Kidney glomerular epithelial cell (primary cell): ENCODE results near the gene PNMT.
A peak's percentile ranks its signal among the peaks of the same experiment; 100 is the strongest.
"Not testable (repeated sequence)": the region's sequence is repeated elsewhere in the genome, so short reads cannot be mapped to it uniquely, and the experiment has no call there.

Source experiments
- DNase-seq: peaks from one replicate; lab custom pipeline; 2025; lab: John Stamatoyannopoulos, UW

The PNMT gene

DNA sequence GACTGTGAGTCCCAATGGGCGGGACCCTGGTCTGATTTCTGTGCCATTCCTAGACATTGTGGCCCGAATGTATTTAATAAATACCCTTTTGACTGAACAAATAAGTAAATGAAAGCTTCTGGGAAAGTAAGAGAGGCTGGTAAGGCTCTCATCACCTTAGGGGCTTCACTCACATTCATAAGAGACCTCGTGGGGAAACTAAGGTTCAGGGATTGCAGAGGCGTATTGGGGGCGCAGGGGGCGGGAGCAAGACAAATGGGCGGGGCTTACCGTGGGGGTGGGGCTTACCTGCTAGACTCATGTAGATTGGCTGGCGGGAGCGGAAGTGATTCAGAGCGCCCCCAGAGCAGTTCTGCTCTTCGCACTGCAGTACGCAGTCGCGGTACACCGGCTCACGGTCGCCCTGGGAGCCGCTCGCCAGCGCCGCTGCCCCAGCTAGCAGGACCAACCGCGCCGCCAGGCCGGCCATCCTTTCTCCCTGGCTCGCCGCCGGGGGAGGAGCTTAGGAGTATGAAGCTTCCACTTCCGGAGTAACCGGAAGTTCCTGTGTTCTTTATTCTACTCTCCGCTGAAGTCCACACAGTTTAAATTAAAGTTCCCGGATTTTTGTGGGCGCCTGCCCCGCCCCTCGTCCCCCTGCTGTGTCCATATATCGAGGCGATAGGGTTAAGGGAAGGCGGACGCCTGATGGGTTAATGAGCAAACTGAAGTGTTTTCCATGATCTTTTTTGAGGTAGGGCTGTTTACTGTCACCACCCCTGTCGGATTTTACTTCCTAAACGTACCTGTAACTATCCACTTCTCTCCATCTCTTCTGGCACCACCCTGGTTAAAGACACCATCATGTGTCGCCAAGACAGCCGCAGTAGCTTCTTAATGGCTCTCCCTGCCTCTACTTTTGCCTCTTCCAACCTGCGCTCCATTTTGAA is 19.6 kb downstream of the PNMT start, which contains the start of gene PGAP3:
PGAP3 (minus strand) TSS at position 512 of the 929 bp plus-strand sequence; CDS start at position 469, 43 bp downstream.
- DNase-seq: peak; percentile 90

DNA sequence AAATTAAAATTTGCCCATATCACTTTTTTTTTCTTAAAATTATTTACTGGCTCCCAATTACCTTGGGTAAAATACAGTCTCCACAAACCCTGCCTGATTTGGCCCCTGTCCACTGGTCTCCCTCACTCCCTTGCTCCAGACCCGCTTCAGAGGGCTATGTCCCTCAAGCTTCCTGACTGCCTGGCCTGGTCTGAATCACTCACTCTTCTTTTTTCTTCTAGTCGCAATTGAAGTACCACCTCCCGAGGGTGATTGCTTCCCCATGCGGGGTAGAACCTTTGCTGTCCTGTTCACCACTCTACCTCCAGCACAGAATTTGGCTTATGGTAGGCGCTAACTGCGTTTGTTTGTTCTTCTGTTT is 20.2 kb downstream of the PNMT start:
- no peak for DNase-seq

DNA sequence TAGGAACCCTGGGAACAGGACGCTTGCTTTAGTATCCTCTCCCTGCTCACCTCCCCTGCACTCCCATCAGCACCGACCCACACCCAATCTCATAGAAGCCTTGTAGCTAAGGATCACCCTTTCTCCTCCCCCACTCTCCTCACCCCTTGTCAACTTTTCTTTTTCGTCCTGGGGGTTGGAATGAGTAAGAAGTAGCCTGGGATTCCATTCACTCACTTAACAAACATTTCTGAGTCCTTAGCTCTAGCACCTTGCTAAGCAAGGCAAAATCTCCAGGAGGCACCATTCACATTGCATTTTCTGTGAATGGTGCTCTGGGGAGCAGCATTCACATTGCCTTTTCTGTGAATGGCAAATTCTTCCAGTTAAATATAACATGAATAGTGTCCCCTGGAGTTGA is 20.7 kb downstream of the PNMT start:
- DNase-seq: no peak

DNA sequence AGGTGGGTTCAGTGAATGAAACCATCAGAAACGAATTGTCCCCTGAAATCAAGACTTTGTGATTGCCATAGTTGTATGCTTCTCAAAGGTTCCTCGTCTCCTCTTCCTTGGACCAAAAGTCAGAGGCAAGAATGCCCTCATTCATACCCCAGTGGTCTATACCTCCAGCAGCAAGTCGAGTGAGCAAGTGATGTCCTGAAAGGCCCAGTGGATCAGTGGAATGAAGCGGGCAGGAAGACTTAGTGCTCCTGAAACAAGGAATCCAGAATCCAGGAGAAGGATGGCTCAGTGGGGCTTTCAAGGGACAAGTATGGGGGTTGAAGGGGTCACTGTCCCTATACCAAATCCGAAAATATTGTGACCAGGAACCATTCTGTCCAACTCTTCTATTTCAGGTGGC is 26.3 kb downstream of the PNMT start:
- no peak for DNase-seq

DNA sequence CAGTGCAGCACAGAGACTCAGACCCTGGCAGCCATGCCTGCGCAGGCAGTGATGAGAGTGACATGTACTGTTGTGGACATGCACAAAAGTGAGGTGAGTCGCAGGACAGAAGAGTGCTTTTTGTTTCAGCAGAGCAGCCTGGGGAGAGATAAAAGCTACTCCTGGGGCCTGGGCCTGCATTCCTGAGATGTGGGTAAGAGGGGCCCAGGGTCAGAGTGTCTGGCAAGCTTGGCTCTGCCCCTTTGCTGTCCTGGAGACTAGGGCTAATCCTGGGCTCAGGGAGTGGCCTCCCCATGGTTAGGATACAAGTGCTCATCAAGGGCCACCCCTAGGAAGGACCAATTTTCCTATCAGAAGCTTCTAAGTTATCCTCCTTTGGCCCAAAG is 26.8 kb downstream of the PNMT start:
- no peak for DNase-seq

DNA sequence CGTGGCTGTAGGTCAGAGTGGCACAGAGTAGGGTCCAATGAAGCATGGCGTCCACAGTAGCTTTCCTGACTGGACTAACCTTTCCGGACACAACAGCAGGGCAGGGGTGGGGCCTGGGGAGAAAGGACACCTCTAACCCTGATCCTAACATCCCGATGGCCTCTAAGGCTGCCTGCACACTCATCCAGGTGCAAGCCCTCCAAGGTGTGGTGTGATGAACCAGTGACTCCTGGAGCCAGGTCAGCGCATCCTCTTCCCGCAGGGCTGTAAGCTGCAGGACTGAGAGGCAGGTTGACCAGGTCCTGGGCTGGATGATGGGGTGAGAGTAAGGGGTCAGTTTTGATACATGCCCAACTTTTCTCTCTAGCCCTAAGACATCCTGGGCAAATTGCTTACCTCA is 28.5 kb downstream of the PNMT start:
- DNase-seq: no peak

DNA sequence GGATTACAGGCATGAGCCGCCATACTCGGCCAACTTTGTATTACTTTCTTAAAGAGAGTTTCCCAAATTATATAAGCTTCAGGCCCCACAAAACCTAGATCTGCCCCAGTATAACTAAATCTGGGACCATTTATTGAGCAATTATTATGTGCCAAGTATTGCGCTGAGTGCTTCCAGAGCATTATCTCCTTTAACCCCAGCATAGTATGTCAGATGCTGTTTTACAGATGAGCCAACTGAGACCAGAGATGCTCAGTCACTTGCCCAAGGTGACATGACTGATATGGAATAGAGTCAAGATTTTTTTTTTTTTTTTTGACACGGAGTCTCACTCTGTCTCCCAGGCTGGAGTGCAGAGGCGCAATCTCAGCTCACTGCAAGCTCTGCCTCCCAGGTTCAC is 29.7 kb downstream of the PNMT start:
- DNase-seq: no peak

DNA sequence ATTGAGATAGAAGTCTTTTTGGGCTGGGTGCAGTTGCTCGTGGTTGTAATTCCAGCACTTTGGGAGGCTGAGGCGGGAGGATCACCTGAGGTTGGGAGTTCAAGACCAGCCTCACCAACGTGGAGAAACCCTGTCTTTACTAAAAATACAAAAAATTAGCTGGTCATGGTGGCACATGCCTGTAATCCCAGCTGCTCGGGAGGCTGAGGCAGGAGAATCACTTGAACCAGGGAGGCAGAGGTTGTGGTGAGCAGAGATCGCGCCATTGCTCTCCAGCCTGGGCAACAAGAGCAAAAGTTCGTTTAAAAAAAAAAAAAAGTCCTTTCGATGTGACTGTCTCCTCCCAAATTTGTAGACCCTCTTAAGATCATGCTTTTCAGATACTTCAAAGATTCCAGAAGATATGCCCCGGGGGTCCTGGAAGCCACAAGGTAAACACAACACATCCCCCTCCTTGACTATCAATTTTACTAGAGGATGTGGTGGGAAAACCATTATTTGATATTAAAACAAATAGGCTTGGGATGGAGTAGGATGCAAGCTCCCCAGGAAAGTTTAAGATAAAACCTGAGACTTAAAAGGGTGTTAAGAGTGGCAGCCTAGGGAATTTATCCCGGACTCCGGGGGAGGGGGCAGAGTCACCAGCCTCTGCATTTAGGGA is 31.0 kb downstream of the PNMT start:
- not testable (repeated sequence) for DNase-seq

DNA sequence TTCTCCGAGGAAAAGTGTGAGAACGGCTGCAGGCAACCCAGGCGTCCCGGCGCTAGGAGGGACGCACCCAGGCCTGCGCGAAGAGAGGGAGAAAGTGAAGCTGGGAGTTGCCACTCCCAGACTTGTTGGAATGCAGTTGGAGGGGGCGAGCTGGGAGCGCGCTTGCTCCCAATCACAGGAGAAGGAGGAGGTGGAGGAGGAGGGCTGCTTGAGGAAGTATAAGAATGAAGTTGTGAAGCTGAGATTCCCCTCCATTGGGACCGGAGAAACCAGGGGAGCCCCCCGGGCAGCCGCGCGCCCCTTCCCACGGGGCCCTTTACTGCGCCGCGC is 31.5 kb downstream of the PNMT start, which contains the start of gene ERBB2:
ERBB2 (plus strand) TSS at position 247 of the 330 bp plus-strand sequence. CDS start 175 bp downstream, outside the sequence.
- peak; percentile 45 for DNase-seq

DNA sequence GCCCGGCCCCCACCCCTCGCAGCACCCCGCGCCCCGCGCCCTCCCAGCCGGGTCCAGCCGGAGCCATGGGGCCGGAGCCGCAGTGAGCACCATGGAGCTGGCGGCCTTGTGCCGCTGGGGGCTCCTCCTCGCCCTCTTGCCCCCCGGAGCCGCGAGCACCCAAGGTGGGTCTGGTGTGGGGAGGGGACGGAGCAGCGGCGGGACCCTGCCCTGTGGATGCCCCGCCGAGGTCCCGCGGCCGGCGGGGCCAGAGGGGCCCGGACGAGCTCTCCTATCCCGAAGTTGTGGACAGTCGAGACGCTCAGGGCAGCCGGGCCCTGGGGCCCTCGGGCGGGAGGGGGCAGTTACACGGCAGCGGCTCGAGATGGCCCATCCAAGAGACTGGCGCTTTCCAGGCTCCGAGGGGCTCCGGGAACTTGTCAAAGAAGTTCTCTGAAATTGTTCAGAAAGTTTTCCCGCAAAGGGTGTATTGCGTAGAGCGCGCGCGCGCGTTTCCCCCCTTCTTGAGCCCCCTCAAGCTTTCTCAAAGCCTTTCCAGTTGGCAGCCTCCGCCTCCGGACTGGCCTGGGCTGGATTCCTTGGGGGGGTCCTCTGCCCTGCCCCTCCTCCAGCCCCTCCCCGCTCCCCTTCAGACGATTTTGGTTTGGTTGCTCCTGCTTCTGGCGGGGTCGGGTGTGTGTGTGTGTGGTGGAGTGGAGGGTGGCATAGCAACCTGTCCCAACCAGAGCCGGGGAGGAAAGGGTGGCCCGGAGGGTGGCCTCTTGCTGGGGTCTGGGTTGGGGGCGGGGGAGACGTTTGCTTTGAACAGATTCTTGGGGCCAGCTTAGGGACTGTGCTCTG is 32.1 kb downstream of the PNMT start:
- DNase-seq: no peak

DNA sequence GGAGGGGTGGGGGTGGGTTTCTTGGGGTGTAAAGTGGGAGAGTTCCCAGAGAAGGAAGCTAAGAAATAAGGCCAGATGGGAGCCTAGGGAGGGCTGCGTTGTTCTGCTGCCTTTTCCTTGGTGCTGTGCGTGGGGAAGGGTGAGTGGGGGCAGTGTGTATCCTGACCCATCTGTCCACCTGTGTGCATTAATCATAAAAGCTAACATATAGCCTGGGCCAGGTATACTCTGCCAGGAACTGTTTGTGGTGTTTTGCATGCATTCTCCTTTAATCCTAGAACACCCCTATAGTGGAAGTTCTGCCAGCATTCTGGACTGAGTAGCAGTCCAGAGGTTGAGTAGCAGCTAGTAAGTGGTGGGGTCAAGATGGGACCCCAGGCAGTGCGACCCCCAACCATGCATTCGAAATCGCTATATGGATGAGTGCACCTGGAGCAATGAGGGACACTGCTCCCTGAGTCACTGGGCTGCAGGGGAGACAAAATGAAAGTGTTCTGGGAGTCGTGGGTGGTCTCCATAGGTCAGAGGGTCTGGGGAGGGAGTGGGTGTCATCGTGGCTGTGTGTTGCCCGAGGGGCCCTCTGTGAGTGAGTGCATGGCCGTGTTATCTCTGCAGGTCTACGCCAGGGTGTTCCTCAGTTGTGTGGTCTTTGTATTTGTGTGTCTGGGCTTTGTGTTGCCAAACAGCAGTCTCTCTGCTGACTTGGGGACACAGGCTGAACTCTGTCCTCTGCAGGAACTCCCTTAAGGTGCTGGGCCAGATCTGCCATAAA is 32.9 kb downstream of the PNMT start:
- no peak for DNase-seq

DNA sequence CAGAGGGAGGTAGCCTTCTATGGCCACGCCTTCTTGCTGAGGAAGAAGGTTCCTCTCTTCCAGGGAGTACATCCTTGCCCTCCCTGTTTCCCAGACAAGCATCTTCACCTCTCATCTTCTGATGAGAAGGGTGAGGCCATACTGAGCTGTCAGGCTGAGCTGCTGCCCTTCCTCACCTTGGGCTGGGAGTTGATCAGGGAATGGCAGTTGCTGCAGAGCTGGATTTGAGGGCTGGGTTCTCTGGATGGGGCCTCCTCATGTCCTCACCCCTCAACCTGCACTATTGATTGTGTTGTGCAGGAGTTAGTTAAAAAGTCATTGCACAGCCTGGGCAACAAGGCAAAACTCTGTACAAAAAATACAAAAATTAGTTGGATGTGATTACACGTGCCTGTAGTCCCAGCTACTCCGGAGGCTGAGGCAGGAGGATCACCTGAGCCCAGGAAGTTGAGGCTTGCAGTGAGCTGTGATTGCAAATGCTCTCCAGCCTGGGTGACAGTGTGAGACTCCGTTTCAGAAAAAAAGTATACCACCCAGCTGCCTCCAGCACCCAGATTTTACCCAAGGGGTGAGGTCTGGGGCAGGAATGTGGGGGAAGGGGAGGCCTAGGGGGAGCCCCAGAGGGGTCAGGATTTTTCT is 33.6 kb downstream of the PNMT start:
- DNase-seq: no peak

DNA sequence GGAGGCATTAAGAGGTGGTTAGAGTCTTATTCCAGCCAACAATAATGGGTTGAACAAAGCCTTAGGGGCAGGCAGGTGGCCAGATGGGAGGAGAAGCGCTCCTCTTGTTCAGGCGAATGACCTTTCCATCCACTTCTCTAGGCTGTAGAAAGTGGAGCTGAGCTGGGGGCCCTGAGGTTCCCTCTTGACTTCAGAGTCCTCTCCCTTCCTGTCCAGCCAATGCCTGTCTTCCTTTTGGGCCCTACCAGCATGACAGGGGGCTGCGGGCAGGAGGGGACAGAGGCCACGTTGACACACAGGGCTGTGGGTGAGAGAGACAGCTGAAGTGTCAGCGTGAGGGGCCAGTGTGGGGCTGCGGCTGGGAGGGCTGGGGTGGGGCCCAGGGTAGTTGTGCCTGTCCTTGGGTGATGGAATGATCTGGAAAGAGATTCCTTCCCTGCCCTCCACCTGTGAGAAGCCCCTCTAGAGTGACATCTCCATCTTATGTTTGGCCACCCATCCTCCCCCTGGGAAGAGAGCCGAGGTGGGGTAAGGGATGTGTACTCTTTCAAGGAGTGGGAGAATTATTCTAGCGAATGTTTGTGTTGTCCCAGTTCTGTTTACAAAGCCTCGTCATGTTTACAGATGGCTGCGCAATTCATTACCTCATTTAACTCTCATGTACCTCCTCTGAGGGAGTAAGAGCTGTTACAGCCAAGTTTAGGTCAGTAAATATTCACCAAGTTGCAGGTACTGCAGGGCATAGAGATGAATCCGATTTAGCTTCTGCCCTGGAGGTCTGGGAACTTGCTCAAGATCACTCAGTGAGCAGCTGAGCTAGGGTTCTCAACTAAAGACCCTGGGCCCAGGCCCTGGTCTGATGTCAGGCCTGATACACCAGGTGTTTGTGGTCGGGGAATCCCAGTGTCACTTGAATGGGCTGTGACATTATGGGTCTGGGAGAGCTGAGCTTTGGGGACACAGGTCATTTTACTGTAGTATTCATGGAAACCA is 34.9 kb downstream of the PNMT start:
- no peak for DNase-seq

DNA sequence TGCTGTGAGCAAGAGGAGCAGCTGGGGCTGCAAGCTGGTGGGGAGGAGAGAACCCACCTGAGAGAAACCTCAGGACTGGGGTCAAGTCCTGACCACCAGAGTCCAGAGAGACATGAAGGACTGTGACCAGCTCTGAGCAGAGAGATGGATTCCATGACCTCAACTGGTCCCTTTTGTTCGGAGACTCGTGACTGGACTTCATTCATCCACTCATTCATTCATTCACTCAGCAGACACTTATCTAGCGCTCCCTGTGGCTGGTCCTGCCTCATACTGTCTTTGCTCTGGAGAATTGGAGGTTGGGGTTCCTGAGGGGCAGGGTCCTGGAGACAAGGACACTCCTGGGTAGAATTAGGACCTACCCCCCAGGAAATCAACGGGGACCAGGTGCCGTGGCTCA is 35.7 kb downstream of the PNMT start:
- DNase-seq: no peak

DNA sequence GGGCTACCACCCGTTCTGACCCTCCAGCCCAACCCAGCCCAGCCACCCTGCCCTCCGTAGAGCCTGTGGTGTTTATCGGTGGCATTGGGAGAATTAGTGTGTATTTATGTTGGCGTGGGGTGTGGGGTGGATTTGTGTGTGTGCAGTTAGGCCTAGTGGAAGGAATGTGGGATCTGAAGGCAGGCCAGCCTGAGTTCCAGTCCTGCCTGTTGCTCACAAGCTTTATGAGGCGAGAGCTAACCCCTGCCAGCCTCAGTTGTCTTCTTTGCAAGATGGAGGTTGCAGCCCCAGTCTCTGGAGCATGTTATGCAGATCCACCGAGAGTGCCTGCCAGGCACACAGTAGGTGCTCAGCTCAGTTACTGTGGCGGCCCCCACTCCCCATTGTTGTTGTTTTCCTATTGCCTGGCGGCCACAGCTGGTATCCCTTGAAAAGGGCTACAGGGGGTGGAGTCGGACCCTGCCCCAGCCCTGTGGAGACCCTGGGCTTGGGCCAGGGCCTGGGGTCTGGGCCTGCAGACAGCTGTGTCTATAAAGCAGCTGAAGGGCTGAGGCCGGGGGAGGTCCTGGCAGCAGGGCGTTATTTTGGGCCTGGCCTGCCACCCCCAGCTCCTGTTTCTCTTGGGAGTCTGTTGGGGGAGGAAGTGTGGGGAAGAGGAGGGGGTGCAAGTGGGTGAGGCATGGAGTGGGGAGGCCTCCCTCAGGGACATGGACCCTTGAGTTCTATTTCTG is 36.7 kb downstream of the PNMT start:
- peak; percentile 5 for DNase-seq

DNA sequence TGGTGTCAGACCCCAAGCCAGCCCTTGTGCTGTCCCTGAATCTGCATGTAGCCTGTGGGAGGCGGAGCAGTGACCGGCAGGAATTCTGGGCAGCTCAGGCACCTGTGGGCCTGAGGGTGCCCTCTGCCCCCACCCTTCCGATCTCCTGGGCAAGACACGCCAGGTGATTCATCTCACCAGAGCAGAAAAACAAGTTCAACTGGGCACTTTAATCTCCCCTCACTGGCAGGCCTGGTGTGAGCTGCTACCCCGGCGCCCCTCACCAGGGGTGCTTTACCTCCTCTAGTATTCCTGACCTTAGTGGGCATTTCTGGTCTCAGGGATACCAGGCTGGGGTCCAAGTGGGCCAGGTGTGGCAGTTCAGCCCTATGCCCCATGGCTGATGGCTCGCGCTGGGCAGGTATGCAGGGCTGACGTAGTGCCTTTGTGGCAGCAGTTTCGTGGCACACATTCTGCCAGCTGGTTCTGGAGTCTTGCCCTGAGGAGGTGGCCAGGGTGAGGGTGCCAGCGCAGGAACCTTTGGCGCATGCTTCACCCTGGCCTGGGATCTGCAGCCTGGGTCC is 37.6 kb downstream of the PNMT start:
- DNase-seq: no peak

DNA sequence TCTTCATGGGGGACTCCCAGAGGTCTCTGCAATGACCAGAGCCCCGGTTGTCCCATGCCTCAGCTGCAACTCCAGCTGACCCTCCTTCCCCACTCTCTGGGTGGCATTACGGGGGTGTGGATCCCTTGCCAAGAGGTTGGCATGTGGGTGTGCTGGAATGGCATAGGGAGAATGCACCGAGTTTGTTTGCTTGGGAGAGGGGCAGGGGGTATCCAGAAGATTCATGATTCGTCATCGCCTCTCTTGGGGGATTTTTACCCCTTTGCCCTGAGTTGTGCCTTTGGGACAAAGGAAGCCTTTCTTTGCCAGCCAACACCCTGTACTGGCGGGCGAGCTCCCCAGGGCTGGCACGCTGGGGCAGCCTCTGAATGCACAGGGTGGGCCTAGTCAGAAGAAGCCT is 38.1 kb downstream of the PNMT start:
- no peak for DNase-seq

DNA sequence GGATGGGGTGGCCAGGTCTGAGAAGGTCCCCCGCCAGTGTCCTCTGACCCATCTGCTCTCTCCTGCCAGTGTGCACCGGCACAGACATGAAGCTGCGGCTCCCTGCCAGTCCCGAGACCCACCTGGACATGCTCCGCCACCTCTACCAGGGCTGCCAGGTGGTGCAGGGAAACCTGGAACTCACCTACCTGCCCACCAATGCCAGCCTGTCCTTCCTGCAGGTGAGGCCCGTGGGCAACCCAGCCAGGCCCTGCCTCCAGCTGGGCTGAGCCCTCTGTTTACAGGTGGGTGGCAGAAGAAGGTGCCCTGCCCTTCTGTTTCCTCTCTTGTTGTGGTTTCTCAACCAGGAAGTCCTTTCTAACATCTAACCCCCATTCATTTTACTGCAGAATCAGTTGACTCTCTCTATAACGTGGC is 38.7 kb downstream of the PNMT start:
- DNase-seq: no peak
